Memory B cell (primary cell): ENCODE data around the gene OMP.

Experiments used
- ATAC-seq: fragments of 150-1000 bp; cut with Tn5 transposase; 2 replicates; pipeline ENCODE4 v1.10.0; 2021; ENCODE audit warnings: low read depth, mild to moderate bottlenecking, moderate library complexity
- DNase-seq, 2 donors: peaks; one replicate each; pipeline ENCODE4 v3.0.0; 2022; ENCODE audit warnings: low spot score in 2 of 2
- H3K27ac Mint-ChIP-seq: one replicate; pipeline ENCODE4 v1.8.0; 2022; ENCODE audit warnings: mild to moderate bottlenecking, moderate library complexity, mixed read lengths
- H3K27me3 Mint-ChIP-seq: one replicate; pipeline ENCODE4 v1.8.0; 2022; ENCODE audit warnings: mixed read lengths
- H3K36me3 Mint-ChIP-seq: one replicate; pipeline ENCODE4 v1.8.0; 2022; ENCODE audit warnings: mild to moderate bottlenecking, mixed read lengths
- H3K4me1 Mint-ChIP-seq: one replicate; pipeline ENCODE4 v1.8.0; 2022; ENCODE audit warnings: mixed read lengths
- H3K4me3 Mint-ChIP-seq: one replicate; pipeline ENCODE4 v1.8.0; 2022; ENCODE audit warnings: mild to moderate bottlenecking, moderate library complexity, mixed read lengths
- H3K9me3 Mint-ChIP-seq: one replicate; pipeline ENCODE4 v1.8.0; 2022; ENCODE audit warnings: mixed read lengths

The OMP gene

DNA sequence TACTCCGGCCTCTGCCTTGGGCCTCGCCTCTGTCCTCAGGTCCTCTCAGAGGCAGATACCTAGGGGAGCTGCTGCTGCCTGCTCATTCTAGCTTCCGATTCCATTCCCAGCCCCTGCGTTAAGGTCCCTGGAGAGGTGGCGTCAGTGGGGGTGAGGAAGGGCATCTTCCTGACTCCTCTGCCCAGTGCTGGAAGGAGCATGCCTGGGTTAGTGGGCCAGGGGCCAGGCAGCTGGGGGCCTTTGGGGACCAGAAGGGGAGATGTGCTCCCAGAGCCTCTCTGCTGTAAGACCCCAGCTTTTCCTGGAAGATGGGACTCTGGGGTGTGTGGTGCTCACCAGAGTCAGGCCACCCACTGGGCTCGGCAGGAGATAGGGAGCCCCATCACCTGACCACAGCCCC lies 21.8 kb downstream of the OMP start:
- peaks cover 16% of the 10 kb centered on the region for H3K4me1 Mint-ChIP-seq
- H3K36me3 Mint-ChIP-seq = no peaks in the 10 kb centered on the region
- H3K27ac Mint-ChIP-seq = no peak overlapping the region
- ATAC-seq (no peak), DNase-seq (no peak)
- peaks cover 4% of the 10 kb centered on the region for H3K27me3 Mint-ChIP-seq
- H3K4me3 Mint-ChIP-seq = no peak overlapping the region
- H3K9me3 Mint-ChIP-seq = no peaks in the 10 kb centered on the region

DNA sequence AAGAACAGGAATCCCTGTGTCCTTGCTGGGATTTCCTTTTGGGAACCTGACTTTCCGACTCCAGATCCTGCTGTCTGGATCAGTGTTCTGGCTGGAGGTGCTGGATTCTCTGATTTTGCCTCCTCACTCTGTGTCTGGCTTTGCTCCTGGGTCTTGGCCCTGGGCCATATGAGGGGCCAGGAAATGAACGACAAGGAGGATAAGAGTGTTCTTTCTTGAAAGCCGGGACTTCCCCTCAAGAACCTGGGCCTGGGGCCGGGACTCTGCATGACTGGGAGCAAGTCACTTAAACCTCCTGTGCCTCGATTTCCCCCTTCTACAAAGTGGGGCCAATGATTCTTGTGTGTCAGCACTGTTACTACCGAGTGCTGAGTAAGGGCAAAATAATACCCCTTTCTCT lies 22.6 kb downstream of the OMP start:
- Mint-ChIP-seq H3K27me3 (peaks cover 4% of the 10 kb centered on the region), H3K27ac (no peak overlapping the region), H3K4me1 (peaks cover 16% of the 10 kb centered on the region), H3K9me3 (no peaks in the 10 kb centered on the region), H3K36me3 (no peaks in the 10 kb centered on the region), H3K4me3 (no peak overlapping the region)
- no peak for DNase-seq
- no peak for ATAC-seq

DNA sequence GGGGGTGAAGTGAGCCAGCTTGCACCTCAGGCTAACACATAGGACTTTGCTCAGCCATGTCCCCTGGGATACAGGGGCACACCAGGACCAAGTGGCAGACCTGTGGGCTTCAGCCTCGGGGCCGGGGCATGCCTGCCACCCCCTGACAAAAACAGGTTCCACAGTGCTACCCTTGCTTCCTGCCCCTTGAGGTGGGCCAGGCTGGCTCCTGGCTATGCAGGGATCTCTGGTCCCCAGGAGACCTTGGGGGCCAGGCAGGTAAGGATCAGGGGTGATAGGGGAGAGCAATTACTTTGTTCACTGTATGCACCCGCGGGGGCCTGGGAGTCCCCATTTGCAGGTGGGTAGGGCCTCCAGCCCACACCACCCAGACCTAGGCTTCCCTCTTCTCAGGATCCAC lies 23.1 kb downstream of the OMP start:
- H3K27ac Mint-ChIP-seq = no peak overlapping the region
- H3K4me3 Mint-ChIP-seq = no peak overlapping the region
- no peaks in the 10 kb centered on the region for H3K9me3 Mint-ChIP-seq

DNA sequence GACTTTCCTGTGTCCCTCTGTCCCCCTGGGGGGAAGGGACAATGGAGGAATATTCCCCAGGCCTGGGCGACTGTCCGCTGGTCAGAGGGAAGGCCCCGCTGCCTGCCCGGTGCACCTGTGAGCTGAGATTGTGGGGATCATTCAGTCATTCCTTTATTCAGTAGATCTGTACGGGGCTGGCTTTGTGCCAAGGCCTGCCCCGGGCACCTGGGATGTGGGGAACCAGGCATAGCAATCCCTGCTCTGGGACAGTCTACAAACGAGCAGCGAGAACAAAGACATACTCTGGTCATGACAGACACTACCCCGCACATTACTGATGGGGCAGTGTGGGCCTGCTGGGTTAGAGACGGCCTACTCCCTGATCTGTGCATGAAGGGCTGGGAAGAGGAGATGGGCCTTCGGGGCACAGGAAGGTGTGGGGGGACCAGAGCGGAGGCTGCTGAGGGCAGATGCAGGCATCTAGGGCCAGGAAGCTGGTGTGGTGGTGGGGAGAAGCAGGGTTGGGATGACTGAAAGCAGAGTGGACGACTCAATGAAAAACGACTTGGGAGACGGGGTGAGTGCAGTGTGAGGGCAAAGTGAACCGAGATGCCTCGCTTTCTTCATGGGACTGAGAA lies 23.6 kb downstream of the OMP start:
- no peak for ATAC-seq
- H3K4me3 Mint-ChIP-seq = peak overlapping the region; percentile 60
- peak overlapping the region; percentile 58 for H3K27ac Mint-ChIP-seq
- H3K27me3 Mint-ChIP-seq = peaks cover 4% of the 10 kb centered on the region
- H3K4me1 Mint-ChIP-seq = peaks cover 16% of the 10 kb centered on the region
- H3K9me3 Mint-ChIP-seq = no peaks in the 10 kb centered on the region
- H3K36me3 Mint-ChIP-seq = no peaks in the 10 kb centered on the region
- no peak for DNase-seq

More for the DNA sequence above, 23.1 kb downstream of the OMP start:
- Mint-ChIP-seq H3K4me1 (peaks cover 16% of the 10 kb centered on the region), H3K27me3 (peaks cover 4% of the 10 kb centered on the region), H3K36me3 (no peaks in the 10 kb centered on the region)
- ATAC-seq (no peak), DNase-seq (no peak)

DNA sequence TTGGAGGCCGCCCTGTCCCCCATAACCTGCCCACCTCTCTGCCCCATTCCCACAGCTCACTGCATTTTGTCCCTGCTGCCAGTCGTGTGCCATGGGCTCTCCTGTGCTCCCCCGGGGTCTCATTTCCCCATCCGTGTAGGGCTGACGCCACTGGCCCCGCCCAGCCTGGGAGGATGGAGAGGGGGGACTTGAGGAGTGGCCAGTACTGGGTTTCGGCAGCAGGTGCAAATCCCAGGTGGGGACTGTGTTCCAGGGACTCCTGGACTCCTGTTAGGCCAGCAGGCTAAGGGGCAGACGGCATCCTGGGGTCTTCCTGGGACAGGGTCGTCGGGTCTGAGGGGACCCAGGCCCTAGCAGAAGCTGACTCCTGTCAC lies 24.2 kb downstream of the OMP start:
- no peaks in the 10 kb centered on the region for H3K9me3 Mint-ChIP-seq
- peaks cover 16% of the 10 kb centered on the region for H3K4me1 Mint-ChIP-seq
- ATAC-seq (no peak), DNase-seq (no peak)
- peak overlapping the region; percentile 83 for H3K4me3 Mint-ChIP-seq
- H3K36me3 Mint-ChIP-seq = no peaks in the 10 kb centered on the region
- peaks cover 4% of the 10 kb centered on the region for H3K27me3 Mint-ChIP-seq
- no peak overlapping the region for H3K27ac Mint-ChIP-seq

DNA sequence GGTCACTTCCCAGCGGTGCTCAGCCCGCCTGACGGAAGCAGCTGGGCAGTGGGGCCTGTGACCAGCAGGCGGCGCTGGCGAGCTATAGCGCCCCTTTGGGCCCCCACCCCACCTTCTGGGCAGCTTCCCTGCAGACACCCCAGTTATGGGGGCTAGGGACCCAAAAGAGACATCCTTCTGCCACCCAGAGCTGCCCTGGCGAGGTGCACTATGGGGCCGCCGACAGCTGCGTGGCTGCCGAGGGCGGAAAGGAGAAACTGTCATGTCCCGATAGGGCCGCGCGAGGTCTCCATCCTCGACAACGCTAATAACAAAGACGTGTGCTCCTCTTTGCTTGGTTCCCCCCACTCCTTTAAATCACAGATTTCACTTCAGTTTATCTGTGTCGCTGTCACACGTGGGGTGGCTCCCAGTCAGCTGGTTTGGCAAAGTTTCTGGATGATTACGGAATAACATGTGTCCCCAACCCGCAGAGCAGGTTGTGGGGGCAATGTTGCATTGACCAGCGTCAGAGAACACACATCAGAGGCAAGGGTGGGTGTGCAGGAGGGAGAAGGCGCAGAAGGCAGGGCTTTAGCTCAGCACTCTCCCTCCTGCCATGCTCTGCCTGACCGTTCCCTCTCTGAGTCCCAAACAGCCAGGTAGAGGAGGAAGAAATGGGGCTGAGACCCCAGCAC lies 24.7 kb downstream of the OMP start:
- Mint-ChIP-seq H3K27ac (peak overlapping the region; percentile 39), H3K4me3 (peak overlapping the region; percentile 83), H3K4me1 (peaks cover 16% of the 10 kb centered on the region), H3K36me3 (no peaks in the 10 kb centered on the region), H3K27me3 (peaks cover 6% of the 10 kb centered on the region), H3K9me3 (no peaks in the 10 kb centered on the region)
- peak; percentile 56 to 66 for DNase-seq
- peak; percentile 86 for ATAC-seq

DNA sequence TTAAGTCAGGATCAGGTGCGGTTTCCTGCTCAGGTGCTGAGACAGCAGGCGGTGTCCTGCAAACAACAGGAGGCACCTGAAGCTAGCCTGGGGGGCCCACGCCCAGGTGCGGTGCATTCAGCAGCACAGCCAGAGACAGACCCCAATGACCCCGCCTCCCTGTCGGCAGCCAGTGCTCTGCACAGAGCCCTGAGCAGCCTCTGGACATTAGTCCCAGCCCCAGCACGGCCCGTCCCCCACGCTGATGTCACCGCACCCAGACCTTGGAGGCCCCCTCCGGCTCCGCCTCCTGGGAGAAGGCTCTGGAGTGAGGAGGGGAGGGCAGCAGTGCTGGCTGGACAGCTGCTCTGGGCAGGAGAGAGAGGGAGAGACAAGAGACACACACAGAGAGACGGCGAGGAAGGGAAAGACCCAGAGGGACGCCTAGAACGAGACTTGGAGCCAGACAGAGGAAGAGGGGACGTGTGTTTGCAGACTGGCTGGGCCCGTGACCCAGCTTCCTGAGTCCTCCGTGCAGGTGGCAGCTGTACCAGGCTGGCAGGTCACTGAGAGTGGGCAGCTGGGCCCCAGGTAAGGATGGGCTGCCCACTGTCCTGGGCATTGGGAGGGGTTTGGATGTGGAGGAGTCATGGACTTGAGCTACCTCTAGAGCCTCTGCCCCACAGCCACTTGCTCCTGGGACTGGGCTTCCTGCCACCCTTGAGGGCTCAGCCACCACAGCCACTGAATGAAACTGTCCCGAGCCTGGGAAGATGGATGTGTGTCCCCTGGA lies 25.5 kb downstream of the OMP start, which contains the start of gene MYO7A:
MYO7A (plus strand) TSS at position 327 of the 772 bp plus-strand sequence. CDS start 2,389 bp downstream, outside the sequence.
- Mint-ChIP-seq H3K36me3 (no peaks in the 10 kb centered on the region), H3K27me3 (peaks cover 6% of the 10 kb centered on the region), H3K4me1 (peaks cover 16% of the 10 kb centered on the region), H3K27ac (peak within 1 kb of the TSS; percentile 39), H3K9me3 (no peaks in the 10 kb centered on the region), H3K4me3 (peak within 1 kb of the TSS; percentile 83)
- ATAC-seq (peak; percentile 4), DNase-seq (no peak)

DNA sequence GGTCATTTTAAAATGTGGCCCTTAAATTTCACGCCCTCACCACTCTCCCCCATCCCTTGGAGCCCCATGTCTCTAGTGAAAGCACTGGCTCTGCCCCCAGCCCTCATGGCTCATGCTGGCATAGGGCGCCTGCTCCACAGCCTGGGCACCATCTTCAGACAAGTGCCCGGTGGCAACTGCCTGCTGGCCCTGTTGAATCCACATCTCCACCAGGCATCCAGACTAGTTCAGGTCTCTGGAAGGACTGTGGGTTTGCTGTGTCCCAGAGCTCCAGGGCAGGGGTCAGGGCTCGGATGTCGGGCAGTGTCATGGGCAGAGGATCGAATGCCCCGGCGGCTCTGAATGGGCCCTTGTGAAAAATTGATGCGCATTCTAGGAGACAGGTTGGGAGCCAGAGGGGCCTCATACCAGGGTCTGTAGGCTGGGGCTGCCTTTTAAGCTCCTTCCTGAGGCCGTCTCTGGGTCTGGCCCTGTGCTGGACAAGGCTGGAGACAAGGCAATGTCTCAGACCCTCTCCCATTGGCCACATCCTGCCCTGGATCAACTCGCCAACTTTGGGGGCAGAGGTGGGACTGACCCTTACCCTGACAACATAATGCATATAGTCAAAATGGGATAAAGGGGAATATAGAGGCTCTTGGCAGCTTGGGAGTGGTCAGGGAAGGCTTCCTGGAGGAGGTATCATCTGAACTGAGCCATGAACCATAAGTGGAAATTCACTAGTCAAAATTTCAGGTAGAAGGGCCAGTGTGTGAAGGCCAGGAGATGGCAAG lies 26.6 kb downstream of the OMP start:
- Mint-ChIP-seq H3K27me3 (peaks cover 6% of the 10 kb centered on the region), H3K4me3 (no peak overlapping the region), H3K27ac (no peak overlapping the region), H3K36me3 (no peaks in the 10 kb centered on the region), H3K9me3 (peaks cover 4% of the 10 kb centered on the region), H3K4me1 (peaks cover 16% of the 10 kb centered on the region)
- DNase-seq (no peak), ATAC-seq (no peak)

DNA sequence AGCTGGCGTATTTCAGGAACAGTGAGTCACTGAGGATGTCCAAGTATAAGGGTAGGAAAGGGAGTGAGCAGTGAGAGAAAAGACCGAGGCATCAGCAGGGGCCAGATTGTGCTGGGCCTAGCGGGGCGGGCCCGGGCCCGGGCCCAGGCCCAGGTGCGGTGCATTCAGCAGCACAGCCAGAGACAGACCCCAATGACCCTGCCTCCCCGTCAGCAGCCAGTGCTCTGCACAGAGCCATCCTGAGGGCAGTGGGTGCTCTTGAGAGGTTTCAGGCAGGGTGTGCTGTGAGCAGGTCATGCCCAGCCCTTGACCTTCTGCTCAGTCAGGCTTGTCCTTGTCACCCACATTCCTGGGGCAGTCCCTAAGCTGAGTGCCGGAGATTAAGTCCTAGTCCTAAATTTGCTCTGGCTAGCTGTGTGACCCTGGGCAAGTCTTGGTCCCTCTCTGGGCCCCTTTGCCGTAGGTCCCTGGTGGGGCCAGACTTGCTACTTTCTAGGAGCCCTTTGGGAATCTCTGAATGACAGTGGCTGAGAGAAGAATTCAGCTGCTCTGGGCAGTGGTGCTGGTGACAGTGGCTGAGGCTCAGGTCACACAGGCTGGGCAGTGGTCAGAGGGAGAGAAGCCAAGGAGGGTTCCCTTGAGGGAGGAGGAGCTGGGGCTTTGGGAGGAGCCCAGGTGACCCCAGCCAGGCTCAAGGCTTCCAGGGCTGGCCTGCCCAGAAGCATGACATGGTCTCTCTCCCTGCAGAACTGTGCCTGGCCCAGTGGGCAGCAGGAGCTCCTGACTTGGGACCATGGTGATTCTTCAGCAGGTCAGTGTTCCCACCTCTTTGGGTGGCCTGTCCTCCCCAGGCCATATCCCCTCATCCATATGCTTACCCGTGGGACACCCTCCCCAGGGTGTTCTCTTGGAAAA lies 27.5 kb downstream of the OMP start:
- Mint-ChIP-seq H3K27ac (no peak overlapping the region), H3K4me3 (no peak overlapping the region), H3K4me1 (peaks cover 16% of the 10 kb centered on the region), H3K27me3 (peaks cover 6% of the 10 kb centered on the region), H3K36me3 (no peaks in the 10 kb centered on the region), H3K9me3 (peaks cover 4% of the 10 kb centered on the region)
- ATAC-seq (no peak), DNase-seq (no peak)

DNA sequence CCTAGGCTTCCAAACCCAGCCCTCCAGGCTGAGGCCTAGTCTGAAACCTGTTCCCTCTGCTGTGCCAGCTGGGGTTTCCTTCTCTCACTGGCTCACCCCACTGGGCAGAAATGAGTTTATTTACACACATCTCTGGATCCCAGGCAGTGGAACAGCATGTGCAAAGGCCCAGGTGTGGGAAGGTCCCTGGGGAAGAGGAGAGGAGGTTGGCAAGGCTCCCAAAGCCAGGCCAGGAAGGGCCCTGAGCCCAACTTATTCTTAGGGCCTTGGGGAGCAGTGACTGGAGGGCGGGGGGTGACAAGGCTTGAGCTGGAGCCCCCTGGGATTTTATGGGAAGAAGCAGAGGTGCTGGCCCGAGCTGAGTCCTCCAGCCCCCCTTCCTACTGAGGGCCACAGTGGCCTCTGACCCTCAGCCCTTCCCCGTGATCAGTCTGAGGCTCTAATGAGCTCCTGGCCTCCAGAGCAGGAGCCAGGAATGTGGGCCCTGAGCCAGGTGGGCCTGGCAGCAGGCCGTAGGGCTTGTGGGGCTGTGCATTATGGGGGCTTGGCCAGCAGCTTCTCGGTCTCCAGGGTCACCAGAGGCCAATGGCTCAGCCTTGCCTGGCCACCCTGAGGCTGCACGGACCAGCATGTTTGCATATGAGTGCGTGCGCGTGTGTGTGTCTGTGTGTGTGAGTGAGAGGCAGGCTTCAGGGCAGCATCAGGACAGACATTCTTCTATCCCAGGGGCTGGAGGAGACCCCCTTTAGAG lies 28.3 kb downstream of the OMP start:
- no peak for DNase-seq
- no peak overlapping the region for H3K4me3 Mint-ChIP-seq
- no peaks in the 10 kb centered on the region for H3K36me3 Mint-ChIP-seq
- peaks cover 4% of the 10 kb centered on the region for H3K9me3 Mint-ChIP-seq
- peaks cover 6% of the 10 kb centered on the region for H3K27me3 Mint-ChIP-seq
- H3K27ac Mint-ChIP-seq = no peak overlapping the region
- no peak for ATAC-seq
- H3K4me1 Mint-ChIP-seq = peaks cover 16% of the 10 kb centered on the region

DNA sequence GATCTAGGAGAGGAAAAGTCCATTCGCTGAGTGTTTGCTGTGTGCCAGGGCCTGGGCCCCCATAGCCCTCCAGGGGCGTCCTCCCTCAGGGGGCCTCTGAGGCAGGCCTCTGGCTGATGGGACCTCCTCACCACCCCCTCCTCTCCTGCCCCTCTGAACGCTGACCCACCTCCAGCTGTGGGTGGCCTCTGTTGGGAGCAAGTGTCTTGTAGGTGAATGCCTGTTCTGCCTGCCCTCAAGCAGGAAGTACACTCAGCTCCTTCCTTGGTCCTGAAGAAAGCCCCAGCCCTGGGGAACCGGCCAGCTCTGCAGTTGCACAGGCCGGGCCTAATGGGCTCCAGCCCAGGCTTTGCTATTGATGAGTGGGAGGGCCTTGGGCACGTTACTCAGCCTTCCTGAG lies 28.9 kb downstream of the OMP start:
- Mint-ChIP-seq H3K4me3 (no peak overlapping the region), H3K36me3 (no peaks in the 10 kb centered on the region), H3K4me1 (peaks cover 12% of the 10 kb centered on the region), H3K9me3 (peaks cover 4% of the 10 kb centered on the region), H3K27me3 (peaks cover 5% of the 10 kb centered on the region), H3K27ac (no peak overlapping the region)
- no peak for DNase-seq
- ATAC-seq = no peak

DNA sequence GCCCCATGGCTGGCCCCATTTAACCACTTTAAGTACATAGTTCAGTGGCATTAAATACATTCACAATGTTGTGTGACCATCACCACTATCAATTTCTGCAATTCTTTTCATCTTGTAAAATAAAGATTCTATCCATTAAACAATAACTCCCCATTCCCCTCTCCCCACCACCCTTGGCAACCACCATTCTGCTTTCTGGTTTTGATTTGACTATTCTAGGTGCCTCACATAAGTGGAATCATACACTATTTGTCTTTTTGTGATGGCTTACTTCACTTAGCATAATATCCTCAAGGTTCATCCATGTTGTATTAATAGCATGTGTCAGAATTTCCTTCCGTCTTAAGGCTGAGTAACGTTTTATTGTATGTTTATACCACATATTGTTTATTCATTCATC lies 32.4 kb downstream of the OMP start:
- Mint-ChIP-seq H3K27ac (no peak overlapping the region), H3K27me3 (peaks cover 13% of the 10 kb centered on the region), H3K9me3 (peaks cover 4% of the 10 kb centered on the region), H3K36me3 (no peaks in the 10 kb centered on the region), H3K4me3 (no peak overlapping the region), H3K4me1 (no peaks in the 10 kb centered on the region)
- ATAC-seq = no peak
- DNase-seq = no peak
